ENCODE data around the gene USP30.
"Not testable (repeated sequence)": the region's sequence is repeated elsewhere in the genome, so short reads cannot be mapped to it uniquely, and the experiment has no call there.

The USP30 gene, protein sequence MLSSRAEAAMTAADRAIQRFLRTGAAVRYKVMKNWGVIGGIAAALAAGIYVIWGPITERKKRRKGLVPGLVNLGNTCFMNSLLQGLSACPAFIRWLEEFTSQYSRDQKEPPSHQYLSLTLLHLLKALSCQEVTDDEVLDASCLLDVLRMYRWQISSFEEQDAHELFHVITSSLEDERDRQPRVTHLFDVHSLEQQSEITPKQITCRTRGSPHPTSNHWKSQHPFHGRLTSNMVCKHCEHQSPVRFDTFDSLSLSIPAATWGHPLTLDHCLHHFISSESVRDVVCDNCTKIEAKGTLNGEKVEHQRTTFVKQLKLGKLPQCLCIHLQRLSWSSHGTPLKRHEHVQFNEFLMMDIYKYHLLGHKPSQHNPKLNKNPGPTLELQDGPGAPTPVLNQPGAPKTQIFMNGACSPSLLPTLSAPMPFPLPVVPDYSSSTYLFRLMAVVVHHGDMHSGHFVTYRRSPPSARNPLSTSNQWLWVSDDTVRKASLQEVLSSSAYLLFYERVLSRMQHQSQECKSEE

DNA sequence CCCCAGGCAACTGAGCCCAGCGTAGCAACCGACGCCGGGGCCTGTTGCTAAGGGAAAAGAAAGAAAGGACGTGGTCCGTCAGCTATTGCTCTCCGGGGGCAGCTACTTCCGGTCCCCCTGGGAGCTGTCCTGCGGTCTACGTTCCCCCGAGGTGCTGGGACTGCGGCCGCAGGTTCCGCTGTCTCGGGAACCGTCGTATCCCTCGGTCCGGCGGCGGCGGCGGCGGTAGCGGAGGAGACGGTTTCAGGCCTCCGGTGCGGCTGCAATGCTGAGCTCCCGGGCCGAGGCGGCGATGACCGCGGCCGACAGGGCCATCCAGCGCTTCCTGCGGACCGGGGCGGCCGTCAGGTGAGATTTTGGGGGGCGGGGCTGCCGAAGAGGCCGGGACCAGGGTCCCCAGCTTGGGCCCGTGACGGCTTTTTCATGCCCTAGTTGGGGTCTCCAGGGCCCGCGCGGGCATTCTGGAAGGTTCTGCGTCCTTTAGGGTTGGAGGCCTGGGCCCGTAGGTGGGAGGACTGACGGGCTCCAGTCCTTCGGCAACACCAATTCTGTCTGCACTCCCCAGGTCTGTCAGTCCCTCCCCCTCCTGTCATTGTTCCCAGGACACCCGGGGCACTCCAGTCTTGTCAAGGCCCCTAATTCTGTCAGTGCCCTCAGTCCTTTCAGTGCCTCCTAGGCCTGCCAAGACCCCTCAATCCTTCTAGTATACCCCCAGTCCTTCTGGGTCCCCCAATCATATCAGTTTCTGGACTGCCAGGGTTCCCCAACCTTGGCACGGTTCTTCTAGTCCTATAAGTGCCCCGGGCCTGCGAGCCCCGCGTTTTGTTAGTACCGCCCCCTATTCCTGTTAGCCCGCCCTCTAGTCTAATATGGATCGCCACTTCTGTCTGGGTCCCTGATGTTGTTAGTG is at the start of gene USP30:
TSS of gene USP30 (plus strand) at position 163 of the 910 bp plus-strand sequence. CDS start at position 266, 103 bp downstream.
- peak; percentile 89 for DNase-seq (ENCODE audit: low spot score)

DNA sequence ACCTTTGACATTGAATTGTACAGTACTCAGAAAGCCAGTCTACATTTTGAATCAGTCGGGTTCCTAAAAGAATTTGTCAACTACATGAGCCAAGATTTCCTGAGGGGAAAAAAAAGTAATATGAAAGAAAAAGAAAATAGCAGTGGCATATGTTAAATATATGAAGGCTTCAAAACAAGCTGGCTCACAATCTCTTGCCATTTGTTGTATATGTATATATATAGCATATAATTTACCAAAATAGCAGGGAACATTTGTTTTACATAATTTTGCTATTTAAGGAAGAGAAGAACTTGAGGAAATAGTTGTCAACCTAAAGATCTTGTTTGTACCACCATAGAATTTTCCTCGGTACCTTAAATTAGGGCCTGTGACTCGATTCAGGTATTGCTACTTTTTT is 48.4 kb upstream of the USP30 start:
- DNase-seq (ENCODE audit: low spot score) = no peak

DNA sequence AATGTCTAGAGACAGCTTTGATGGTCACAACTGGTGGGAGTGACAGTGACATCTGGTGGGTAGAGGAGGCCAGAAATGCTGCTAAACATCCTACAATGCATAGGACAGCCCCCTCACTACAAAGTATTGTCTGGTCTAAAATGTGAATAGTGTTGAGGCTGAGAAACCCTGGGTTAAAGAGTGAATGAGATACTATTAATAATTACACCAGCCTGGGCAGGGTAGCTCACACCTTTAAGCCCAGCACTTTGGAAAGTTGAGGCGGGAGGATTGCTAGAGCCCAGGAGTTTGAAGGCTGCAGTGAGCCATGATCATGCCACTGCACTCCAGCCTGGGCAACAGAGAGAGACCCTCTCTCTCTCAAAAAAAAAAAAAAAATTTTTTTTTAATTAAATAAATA is 42.6 kb upstream of the USP30 start:
- DNase-seq (ENCODE audit: low spot score) = no peak

DNA sequence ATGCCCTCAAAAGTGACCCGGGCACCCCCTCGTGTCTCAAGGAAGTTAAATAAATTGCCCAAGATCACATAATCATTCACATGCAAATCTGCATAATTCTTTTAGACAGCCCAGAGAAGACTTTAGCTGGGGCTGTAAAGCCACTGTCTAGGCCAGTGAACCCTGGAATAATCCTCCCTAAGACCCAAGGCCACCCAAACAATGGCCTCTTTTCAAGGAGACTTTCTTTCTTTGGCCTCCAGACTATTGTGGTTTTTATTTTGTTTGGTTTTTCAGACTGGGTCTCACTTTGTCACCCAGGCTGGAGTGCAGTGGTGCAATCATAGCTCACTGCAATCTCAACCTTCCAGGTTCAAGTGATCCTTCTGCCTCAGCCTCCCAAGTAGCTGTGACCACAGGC is 42.1 kb upstream of the USP30 start:
- DNase-seq (ENCODE audit: low spot score) = no peak

DNA sequence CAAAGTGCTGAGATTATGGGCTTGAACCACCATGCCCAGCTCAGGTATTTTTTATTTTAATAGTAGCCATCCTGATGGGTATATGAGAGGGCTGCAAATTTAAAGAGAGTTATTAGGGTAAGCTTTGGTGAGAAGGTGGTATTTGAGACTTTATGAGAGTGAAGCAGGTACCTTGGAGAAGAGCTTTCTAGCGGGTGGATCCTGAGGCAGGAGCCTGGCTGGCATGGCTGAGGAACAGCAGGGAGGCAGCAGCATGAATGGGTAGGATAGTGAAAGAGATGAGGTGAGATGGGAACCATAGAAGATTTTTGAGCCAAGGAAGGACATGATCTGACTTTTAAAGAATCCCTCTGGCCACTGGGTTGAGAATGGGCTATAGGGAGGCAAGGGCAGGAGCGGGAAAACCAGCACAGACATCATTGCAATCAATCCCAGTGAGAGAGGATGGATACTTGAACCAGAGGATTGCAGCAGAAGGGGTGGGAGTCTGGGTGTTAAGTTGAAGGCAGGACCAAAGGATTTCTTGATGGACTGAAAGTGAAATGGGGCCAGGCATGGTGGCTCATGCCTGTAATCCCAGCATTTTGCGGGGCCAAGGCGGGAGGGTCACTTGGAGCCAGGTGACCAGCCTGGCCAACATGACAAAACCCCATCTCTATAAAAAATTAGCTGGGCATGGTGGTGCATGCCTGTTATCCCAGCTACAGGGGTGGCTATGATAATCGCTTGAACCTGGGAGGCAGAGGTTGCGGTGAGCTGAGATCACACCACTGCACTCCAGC is 37.2 kb upstream of the USP30 start:
- no peak for DNase-seq (ENCODE audit: low spot score)

DNA sequence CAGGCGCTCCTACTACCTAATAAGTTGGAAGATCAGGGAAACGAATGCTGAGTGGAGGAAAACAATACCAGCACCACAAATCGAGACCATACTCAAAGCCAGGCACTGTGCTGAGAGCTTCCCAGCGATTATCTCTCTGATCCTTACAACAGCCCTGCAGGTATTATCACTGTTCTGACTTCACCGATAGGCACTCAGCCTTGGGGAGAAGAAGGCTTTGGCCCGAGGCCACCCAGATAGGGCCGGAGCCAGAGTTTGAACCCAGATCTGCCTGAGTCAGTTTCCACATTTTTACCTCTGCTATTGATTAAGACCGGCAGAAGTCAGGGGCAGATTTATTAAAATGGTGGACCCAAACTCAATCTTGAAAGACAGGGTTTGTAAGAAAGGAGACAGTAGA is 36.4 kb upstream of the USP30 start:
- DNase-seq (ENCODE audit: low spot score) = no peak

DNA sequence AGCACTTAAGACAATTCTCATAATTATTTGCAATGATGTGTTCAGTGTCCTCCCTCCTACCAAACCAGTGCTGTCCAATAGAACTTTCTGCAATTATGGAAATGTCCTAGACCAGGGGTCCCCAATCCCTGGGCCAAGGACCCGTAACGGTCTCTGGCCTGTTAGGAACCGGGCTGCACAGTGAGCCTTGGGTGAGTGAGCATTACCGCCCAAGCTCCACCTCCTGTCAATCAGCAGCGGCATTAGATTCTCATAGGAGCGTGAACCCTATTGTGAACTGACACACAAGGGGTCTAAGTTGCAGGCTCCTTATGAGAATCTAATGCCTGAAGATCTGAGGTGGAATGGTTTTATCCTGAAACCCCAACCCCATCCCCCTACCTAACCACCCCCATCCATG is 35.4 kb upstream of the USP30 start:
- DNase-seq (ENCODE audit: low spot score) = no peak

DNA sequence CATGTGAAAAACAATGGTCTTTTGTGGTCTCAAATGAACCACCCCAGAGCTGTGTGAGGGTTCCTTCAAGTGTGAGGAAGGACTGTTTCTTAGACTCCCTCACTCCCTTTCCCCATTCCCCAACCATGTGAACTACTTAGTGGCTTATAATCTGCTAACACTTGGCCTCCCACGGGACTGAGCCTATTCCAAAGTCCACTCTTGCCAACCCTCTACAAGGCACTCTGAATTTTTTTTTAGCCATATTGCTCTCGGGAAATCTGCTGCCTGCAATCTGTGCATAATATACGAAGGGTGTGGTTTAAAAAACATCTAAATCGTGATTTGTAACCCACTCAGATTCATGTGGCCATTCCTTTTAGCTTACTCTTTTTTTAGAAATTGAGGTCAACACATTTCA is 34.1 kb upstream of the USP30 start:
- no peak for DNase-seq (ENCODE audit: low spot score)

DNA sequence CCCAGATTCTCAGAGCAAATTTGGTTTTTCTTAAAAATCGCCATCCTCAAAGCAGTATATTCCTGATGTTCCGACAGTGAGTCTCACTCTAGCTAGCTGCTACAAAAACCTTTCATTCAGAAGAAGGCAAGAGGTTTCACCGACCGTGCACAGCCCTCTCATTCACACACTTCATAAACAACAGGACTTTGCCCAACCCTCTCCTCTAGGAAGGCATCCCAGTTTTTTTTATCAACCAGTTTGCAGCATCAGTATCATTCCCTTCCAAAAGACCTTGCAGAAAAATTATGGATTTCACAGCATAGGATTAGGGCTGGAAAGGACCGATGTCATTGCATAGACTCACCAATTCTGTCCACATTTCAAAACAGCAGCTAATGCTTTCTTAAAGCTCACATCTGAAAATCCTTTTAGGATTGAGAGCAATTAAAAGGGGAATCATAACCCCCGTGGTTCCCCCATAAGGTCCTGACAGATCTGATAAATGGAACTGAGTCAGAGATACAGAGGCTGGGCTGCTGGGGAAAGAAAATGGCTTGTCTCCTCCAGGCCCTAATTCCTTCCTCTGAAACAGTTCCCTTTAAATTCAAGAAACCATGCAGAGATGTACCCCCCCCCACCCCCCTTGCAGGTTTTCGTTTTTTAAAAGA is 32.1 kb upstream of the USP30 start:
- DNase-seq (ENCODE audit: low spot score) = peak; percentile 13

DNA sequence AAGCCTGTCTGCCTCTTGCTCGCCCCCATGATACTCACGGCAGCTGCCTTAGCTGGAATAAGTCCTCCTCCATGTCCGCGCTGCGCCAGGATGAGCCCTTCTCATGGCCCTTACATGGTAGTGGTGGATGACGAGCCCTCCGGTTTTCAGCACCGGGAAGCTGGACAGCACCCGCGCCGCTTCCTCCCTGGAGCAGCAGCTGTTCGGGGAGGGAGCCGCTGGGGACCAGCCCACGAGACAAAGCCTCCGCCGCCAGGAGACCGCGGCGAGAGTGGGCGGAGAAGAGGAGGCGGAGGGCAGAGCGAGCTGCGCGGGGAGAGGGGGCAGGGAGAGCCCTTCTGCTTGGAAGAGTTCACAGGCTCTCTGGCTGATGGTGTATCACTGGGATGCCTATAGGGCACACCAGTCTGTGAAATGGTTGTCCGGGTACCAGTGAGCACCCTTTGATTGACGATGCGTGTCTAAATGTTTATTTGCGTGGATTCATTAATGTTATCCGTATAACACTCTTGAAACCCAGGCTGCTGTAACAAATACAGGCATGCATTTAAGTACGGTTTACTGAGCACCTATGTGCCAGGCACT is 31.5 kb upstream of the USP30 start, which contains the start of gene SVOP:
TSS of gene SVOP (minus strand) at position 273 of the 585 bp plus-strand sequence. CDS start at position 73, 200 bp downstream.
- DNase-seq (ENCODE audit: low spot score) = peak; percentile 87

DNA sequence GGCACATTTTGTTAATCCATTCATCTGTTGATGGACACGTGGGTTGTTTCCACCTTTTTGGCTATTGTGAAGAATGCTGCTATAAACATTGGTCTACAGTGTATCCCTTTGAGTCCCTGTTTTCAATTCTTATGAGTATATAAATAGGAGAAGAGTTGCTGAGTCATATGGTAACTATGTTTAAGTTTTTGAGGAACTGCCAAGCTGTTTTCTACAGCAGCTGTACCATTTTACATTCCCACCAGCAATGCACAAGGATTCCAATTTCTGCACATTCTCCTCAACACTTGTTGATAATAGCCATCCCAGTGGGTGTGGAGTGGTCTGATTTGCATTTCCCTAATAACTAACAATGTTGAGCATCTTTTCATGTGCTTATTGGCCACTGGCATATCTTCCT is 24.6 kb upstream of the USP30 start:
- DNase-seq (ENCODE audit: low spot score) = no peak

DNA sequence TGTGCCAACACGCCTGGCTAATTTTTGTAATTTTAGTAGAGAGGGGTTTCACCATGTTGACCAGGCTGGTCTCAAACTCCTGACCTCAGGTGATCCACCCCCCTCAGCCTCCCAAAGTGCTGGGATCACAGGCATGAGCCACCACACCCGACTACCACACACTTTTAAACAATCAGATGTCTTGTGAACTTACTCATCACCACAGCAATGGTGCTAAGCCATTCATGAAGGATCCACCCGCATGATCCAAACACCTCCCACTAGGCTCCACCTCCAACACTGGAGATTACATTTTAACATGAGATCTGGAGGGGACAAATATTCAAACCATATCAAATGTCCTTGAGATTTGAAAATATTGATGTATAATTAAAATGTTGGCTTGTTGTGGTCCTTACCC is 23.8 kb upstream of the USP30 start:
- DNase-seq (ENCODE audit: low spot score) = not testable (repeated sequence)

DNA sequence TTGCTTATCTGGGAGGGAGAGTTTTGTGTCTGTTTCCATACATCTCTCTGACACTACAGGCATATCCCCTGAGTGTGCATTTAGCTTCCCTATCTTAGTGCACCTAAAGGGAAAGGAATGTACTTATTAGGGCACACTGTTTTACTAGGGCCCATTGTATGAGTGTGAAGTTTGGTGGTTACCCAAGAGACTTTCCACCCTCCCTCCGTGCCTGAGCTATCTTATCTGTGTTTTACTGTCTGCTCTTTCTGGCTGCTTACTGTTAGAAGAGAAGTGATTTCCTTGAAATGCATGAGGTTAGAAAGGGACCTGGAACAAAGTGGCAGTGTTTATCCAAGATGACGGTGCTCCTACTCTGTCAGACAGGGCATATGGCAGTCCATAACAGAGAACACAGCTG is 23.0 kb upstream of the USP30 start:
- DNase-seq (ENCODE audit: low spot score) = no peak

DNA sequence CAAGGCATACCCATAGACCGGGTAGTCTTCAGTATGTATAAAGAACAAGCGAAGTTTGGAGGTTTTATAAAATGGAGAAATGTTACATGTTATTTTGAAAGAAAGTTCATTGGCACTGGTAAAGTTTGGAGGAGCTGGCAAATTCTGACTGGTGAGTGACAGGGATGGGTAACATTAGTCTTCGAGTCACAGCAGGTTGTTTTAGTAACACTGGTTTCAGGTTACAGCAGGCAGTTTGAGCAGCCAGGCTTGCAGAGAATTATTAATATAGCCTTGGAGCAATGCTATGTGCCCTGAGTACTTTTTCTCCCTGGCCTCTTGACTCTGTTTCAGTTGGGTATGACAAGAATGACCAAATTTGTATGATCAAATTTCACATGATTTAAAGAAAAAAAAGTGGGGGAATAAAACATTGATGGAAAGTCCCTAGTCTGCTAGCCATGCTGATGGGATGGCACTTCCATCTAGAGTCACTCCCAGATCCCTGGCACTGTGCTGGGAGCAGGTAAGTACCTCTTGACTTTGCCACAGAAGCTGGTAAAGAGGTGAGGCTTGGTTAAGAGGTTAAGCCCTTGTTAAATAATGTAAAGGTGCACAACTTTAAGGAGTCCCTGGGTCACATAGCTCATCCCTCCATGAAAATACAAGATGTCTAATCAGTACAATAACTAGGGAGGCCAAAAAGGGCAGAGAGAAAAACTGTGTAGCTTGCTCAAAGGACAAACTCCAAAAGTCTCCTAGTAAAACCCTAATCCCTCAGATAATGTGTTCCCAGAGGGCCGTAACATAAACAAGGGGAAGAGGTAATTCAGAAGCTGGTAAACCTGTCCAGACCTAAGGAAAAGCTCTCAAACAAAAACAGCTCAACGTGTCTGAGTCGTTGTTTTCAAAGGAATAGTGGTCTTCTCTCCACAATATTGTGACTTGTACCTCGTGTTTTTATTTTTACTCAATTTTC is 18.9 kb upstream of the USP30 start:
- DNase-seq (ENCODE audit: low spot score) = no peak

DNA sequence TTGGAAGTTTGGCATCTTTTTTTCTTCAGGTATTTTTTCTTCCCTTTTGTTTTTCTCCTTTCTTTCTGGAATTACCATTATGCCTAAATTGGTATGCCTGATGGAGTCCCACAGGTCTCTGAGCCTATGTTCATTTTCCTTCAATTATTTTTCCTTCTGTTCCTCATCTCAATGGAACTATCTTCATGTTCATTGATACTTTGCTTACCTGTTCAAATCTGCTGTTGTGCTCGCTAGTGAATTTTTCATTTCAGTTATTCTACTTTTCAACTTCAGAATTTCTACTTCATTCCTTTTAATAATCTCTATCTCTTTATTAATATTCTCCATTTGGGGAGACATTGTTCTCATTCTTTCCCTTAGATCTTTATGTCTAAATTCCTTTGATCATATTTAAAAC is 15.4 kb upstream of the USP30 start:
- DNase-seq (ENCODE audit: low spot score) = no peak

DNA sequence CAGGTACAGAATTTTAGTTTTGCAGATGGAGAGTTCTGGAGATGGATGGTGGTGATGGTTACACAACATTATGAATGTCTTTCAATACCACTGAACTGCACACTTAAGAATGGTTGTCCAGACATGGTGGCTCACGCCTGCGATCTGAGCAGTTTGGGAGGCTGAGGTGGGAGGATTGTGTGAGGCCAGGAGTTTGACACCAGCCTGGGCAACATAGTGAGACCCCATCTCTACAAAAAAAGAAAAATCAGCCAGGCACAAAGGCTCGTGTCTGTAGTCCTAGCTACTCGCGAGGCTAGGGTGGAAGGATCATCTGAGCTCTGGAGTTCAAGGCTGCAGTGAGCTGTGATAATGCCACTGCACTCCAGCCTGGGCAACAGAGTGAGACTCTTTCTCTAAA is 8.1 kb upstream of the USP30 start:
- no peak for DNase-seq (ENCODE audit: low spot score)

DNA sequence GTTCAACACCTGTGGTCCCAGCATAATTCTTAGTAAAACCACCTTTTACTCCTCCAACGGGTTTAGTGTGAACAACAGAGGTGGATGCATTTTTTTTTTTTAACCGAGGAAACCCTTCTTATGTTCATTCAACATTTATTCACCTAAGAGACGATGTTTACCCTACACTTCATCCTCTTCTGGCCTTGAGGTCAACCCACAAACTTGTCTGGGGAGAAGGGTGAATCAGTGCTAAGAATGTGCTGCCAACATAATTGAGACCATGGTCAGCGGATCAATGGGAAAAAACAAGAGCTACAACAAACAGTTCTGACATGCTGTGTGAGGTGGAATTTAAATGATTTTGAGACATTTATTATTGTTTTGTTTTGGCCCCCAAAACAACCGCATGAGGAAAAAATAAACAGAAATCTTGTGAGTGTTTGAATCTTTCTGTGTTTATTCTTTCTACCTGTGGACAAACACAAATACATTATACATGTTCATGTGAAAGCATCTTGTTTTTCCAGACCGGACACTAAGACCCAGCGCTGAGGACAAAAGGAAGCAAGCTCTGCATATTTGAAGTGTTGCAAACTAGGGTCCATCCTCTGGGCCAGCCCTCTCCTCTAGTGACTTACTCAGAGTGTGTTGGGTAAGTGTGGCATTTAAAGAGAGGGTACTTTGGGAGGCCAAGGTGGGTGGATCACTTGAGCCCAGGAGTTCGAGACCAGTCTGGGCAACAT is 5.1 kb upstream of the USP30 start:
- DNase-seq (ENCODE audit: low spot score) = no peak

DNA sequence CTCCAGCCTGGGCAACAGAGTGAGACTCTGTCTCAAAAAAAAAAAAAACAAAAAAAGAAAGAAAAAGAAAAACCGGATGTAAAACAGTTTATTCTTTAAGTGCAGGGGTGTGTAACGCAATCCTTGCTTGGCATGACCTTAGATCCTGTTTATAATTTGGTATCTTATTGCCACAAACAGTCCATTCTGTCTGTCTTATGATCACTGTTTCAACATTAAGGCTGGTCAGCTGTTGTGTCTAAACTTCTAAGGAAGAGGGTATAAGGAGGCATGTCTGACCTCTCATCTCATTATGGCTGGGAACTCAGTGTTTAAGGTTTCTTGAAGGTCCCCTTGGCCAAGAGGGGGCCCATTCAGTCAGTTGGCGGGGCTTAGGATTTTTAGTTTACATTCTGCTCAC is 3.7 kb upstream of the USP30 start:
- not testable (repeated sequence) for DNase-seq (ENCODE audit: low spot score)

DNA sequence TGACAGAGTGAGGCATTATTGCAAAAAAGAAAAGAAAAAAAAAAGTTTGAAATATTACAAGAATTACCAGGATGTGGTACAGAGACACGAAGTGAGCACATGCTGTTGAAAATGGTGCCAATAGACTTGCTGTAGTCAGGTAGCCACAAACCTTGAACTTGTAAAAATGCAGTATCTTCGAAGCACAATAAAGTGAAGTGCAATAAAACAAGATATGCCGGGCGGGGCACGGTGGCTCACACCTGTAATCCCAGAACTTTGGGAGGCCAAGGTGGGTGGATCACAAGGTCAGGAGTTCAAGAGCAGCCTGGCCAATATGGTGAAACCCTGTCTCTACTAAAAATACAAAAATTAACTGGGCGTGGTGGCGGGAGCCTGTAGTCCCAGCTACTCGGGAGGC is 2.6 kb upstream of the USP30 start:
- not testable (repeated sequence) for DNase-seq (ENCODE audit: low spot score)

Measured in Ammon's horn (tissue), 1 donor.